GM19468 (cell line): ENCODE data around the gene BPIFA1.

ENCODE experiments used
- ATAC-seq: cut with Tn5 transposase; IDR thresholded peaks from one replicate; pipeline ENCODE4 v1.9.1; 2021; ENCODE audit warnings: mild to moderate bottlenecking, moderate library complexity, moderate number of reproducible peaks; ENCODE audit not compliant: unreplicated experiment; ENCODE audit errors: extremely low read depth

BPIFA1 gene

DNA sequence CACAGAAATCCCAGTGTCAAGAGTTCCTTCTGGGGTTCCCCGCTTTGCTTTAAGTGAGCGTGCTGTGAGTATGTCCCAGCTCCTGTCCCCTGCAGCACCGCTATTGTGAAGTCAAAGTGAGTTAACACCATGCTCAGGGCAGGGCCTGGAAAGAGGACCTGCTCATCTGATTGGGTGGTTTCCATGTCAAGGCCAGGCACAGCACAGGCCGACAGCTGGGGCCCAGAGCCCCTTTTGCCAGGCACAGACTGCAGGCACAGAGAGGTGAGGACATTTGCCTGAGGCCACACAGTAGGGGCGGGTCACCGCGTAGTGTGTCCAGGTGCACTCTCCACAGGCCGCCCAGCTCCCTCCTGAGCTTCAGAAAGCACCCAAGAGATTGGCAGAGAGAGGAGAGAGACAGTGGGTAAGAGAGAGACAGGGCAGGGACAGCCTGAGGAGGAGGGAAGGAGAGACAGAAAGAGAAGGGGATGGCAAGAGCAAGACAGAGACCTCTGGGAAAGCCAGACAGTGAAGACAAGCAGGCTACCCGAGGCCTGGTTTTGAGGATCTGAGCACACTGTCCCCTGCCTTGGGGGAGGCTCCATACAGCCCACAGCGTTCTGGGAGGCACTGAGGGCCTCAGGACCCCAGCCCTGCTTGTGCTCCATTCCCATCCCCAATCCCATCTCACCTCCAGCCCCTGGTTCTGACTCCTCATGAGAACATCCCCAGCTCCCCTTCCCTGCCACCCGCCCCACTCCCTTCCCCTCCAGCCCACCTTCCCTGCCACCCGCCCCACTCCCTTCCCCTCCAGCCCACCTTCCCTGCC lies 40.7 kb downstream of the BPIFA1 start:
- no peak for ATAC-seq

DNA sequence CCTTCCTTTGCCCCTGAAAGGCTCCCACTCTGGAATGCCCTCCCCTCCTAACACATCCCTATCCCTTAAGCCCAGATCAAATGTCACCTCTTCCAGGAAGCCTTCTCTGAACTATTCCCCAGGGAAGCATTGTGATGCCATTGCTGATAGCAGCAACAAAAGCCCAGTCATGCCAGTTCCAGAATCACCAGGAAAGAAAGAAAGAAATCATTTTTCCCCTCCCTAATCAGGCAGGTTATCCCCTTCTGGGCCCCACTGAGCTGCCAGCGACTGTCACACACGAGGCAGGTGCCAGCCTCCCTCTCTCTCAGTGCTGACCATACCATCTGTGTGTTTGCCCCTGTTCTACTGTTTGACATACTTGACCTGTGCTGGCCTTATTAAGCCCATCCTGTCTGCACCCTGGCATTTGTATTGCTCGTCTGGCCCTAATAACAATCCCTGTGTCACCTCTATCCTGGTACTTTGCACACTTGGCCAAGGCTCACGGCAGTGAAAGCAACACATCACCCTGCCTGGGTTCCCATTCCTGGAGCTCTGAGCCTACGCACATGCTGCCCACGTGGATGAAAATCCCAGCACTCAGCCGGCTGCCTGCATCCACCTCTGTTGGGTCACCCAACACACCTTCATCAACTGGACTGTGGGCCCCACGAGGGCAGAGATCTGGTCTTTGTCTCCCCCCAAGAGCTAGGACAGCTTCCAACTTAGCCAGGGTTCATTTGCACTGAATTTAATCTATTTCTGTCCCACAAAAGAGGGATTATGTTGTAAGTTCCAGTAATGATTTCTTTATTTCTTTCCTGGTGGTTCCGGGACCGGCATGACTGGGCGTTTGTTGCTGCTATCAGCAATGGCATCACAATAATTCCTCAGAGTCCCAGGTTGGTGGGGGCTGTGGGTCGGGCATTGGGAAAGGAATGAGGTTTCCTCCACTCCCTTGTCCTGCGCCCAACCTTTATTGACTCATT lies 42.0 kb downstream of the BPIFA1 start:
- ATAC-seq = no peak

DNA sequence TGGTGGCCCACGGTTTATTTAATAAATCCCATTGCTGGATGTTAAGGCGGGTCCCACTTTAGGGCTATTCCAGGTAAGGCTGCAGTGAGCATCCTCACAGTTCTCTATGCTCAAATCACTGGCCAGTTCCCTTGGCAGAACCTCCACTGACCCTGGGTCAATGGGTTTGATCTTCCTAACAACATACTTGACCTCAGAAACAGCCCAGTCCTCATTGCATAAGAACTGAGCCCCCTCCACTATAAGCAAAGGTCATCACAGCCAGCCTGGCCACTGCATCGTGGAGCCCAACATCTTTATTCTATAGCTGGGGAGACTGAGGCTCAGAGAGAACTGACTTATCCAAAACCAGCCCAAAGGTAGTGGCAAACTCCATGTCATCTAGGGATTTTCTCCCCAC lies 42.9 kb downstream of the BPIFA1 start:
- no peak for ATAC-seq

DNA sequence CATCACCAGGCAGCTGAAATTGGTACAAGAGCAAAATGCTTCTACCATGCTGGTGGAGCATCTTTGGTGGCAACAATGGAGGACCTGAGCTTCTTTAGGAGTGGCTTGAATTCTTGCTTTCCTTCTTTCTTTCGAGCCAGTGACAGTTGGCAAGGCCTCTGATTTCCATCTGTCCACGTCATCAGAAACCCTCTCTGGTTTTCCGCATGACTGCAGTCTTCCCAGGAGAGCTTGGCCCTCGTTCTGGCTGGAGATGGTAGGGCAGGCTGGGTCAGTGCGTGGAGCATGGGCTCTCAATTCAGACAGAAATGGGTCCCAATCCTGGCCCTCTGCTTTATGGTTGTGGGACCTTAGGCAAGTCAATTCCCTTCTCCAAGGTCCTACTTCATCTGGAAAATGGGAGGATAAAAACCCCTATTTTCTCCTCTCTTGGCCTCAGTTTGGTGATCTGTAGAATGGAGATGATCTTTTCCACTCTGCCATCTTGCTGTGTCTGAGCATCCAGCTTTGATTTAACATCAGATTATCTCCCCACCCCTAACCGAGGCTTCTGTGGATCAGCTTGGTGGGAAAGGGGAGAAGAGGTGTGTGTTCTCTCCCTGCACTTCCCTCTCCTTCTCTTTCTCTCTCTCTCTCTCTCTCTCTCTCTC lies 43.6 kb downstream of the BPIFA1 start:
- no peak for ATAC-seq

DNA sequence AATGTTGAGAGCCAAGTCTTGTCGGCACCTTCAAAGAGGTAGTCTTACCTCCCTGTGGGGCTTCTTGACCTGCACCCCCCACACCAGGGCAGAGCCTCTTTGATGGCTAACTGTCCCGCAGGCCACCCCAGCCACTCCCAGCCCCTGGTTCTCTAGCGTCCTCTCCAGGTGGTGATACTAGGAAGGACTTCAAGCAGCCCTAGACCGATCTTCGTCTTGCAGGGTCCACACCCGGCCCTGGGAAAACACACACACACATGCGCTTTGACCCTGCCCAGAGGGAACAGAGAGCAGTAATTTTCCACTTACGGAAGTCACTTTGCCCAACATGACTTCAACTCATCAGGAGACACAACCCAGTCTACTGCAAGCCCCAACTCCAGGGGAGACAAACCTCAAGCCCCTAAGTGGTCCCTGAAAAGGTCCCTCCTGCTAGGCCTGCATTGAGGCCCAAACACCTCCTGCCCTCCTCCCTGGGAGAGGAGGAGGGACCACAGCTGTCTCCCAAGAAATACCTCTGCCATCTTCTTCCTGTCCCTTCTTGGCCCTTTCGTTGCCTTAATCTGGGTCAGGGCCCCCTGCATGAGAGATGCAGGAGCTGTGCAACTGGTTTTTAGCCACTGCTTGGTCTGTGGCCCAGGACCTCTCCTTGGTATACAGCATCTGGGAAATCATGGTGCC lies 44.3 kb downstream of the BPIFA1 start:
- no peak for ATAC-seq

DNA sequence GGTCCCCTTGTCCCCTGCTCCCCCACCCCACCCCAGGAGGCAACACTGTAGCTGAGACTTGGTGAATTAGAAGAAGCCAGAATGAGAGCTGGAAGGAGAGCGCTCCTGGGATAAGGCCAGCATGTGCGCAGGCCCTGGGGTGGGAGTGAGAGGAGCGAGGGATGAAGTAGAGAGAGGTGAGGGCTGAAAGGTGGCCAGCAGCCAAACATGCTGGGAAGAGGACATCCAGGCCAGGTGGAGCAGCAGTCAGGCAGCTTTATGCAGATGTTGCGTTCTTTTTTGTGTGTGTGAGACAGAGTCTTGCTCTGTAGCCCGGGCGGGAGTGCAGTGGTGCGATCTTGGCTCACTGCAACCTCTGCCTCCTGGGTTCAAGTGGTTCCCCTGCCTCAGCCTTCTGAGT lies 45.0 kb downstream of the BPIFA1 start:
- ATAC-seq = no peak

DNA sequence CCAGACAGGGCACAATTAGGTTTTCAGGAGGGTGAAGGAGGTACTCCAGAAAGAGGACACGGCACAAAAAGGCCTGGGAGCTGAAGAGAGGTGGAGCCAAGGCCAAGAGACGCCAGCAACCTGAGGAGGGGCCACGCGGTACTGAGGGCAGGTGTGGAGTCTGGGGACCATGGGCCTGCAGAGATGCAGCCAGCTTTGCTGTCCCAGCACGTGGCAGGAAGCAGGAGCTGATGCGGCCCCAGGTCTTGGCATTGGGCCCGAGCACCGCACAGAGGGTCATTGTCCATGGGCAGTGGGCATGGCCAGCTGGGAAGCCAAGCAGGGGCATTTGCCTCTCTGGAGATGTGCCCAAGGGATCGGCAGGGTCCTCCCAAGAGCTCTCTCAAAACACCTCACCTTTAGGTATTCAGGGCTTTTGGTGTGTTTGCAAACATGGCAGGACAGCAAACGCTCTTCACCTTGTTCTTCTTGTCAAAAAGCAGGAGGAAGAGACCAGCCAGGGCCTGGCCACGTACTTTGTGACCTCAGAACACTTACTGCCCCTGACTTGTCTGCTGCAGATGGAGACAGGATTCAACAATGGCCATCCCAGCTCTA lies 45.9 kb downstream of the BPIFA1 start:
- no peak for ATAC-seq

DNA sequence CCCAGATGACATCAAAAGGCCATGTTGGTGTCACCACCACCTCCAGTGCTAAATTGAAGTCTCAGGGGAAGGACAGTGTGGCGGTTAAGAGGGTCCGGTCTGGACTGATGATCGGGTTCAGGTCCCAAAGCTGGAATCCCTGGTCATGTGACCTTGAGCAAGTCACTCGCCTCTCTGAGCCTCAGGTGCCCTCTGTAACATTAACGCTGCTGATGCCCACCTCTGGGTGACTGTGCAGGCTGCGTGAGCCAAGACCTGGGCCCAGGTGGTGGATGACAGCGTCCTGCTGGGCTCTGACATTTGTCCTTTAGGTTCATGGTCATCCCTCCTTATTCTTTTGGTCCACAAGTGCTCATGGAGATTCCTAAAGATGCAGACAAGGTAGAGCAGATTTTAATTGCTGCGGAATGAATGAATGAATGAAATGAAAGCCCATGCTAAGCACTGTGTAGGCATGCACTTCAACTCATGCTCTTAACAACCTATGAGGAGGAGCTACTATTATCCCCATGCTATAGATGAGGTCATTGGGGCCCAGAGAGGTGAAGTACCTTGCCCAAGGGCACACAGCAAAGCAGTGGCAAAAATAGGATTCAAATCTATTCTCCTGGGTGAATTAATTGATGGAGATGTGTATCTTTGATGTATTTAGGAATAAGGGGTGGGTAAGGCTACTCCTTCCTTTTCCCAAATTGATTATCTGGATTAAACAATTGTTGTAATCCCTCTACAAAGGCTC lies 46.6 kb downstream of the BPIFA1 start:
- ATAC-seq = no peak

DNA sequence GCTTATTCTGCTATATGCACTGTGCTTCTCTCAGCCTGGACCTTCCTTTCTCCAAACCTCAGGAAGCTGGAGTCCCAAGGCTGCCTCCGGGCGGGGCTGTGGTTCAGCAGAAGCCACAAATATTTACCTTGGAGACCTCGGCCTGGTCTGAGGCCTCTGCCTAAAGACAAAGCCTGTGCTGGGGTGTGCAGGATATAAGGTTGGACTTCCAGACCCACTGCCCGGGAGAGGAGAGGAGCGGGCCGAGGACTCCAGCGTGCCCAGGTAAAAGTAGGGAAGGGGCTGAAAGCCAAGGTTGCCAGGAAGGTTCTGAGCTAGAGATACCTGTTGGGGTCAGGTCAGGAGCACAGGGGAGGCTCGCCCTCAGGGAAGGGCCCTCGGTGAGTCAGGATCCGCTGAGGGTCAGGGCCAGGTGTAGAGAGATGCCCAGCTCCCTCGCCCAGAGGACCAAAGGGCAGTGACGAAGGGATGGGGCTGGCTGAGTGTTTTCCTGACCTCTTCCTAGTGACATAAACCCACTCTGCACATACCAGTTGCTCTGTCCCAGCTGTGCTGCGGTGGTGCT lies 47.3 kb downstream of the BPIFA1 start, which contains the start of gene BPIFB1:
Gene BPIFB1, plus strand, starts transcription at position 224 of the 565 bp plus-strand sequence. CDS start 2,860 bp downstream, outside the sequence.
- no peak for ATAC-seq

DNA sequence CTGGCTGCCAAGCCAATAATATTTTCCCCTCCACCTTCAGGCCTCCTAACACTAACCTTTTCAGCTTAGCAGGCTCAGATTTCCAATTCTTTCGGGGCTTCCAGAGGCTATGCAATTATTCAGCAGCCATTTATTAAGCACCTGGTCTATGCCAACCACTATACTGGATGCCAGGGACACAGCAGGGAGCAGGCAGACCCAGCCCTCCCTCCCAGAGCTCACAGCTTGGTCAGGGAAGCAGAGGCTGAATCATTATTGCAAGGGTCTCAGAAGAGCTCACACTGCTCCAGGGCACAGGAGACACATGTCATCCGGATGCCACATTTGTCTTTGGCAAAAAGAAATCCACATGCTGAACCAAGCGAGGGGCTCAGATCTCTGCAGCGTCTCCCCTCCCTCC lies 48.5 kb downstream of the BPIFA1 start:
- no peak for ATAC-seq

DNA sequence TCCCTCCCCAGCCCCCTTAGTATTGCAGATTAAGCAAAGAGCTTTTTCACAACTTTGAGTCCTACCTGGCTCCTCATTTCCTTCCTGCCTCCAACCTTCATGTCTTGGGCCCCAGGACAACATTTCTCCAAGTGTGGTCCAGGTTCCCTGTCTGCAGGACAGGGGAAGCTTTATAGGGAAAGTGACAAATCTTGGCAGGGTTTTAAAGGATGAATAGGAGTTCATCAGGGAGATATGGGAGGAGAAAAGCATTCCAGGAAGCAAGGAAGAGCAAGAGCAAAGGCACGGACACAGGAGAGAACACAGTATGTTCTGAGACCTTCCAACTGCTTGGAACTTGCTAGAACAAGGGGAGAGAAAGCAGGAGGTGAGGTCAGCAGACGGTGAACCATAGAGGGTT lies 49.1 kb downstream of the BPIFA1 start:
- no peak for ATAC-seq

DNA sequence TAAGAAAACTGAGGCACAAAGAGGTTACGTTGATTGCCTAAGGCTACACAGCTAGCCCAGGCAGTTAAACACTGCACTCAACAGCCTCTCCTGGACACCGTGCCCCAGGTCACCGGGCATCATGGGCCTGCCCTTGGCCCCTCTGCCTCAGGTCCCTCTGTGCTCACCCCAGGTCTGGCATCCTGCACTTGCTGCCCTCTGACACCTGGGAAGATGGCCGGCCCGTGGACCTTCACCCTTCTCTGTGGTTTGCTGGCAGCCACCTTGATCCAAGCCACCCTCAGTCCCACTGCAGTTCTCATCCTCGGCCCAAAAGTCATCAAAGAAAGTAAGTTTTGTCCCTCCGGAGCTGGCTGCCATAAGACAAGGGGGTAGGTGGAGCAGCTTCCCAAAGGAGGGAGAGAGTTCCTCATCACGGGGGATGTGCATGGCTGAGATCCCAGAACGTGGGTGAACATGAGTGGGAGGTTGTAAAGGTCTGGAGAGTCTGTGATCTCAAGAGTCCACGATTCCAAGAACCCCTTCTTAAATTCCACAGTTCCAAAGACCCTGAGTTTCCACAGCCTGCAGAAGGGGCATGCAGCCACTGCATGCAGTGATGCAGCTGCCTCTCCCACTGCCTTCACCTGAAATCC lies 50.2 kb downstream of the BPIFA1 start:
- no peak for ATAC-seq

DNA sequence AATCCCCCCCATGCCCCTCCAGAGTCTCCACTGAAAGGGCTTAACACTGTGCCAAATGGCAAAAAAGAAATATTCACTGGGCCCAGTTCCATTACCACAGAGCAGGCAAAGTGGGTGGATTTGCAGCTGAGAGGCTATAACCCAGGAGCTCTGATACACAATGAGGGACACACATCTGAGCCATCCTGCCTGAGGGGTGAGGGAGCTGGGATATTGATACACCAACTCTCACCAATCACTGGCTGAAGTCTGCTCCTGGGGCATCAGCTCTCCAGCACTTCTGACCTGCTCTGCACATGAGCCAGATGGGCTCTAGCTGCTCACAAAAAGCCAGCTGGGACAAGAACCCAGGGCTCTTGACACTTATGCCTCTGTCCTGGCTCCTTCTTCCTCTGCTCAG lies 52.1 kb downstream of the BPIFA1 start:
- ATAC-seq = no peak

DNA sequence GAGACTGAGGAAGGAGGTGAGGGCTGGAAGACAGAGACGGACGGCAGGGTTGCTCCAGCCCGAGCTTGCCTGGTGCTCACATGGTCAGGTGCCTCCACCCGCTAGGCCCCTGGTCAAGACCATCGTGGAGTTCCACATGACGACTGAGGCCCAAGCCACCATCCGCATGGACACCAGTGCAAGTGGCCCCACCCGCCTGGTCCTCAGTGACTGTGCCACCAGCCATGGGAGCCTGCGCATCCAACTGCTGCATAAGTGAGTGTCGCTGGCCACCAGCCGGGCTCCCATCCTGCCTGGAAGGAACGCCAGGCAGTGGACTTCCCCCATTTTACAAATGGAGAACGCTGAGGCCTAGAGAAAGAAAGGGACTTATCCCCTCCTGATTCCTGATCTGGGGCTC lies 55.1 kb downstream of the BPIFA1 start:
- ATAC-seq = no peak

DNA sequence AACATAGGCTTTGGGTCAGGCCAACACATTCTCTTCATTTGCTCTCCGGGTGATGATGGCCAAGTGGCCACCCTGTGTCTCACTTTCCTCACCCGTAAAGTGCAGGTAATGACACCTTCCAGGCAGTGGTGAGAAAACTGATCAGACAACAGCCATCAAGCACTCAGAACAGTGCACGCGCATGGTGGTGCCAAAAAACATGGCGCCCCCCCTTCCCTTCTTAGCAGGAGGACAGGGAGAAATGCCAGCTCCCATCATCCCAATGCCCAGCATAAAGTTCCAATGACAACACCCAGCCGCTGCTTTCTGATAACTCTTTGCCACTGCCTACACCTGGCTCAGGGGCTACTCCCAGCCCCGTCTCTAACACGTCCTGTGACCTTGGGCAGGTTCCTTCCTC lies 55.6 kb downstream of the BPIFA1 start:
- ATAC-seq = no peak

DNA sequence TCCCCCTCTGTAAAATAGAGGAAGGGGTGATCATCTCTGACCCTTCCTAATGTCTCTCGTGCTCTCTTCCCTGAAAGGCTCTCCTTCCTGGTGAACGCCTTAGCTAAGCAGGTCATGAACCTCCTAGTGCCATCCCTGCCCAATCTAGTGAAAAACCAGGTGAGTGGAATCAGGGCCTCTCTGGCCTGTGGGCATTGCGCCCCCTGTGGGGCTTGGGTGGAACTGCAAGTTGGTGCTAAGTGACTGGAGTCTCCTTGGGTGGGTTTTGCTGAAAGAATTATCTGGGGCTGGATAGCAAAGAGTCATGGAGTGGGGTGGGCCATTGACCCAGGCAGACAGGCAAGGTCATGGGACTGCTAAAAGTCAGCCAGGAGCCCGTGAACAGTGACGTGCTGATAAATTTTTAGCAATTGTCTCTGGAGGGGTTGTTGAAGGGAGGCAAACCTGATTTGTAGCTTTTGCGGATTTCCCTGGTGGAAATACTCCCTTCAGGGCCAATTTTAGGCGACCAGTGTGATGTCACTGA lies 56.1 kb downstream of the BPIFA1 start:
- no peak for ATAC-seq
